Measurements from ENCODE around the gene MALAT1.
"Not testable (repeated sequence)": the region's sequence is repeated elsewhere in the genome, so short reads cannot be mapped to it uniquely, and the experiment has no call there.

The MALAT1 gene

GRCh38 chr11:65498977-65499712 is at the start of gene MALAT1:
Gene MALAT1, plus strand, starts transcription at chr11:65499045.
- DNase-seq, result peak; percentile 95

- DNase-seq, result not testable (repeated sequence)
These were observed 47.5 kb upstream of the MALAT1 start for GRCh38 chr11:65451301-65451700.

GRCh38 chr11:65452259-65452658 is 46.6 kb upstream of the MALAT1 start:
- not testable (repeated sequence) for DNase-seq

- DNase-seq, result no peak
These were observed 45.9 kb upstream of the MALAT1 start for GRCh38 chr11:65452806-65453490.

- no peak for DNase-seq
These were observed 44.5 kb upstream of the MALAT1 start for GRCh38 chr11:65454311-65454695.

GRCh38 chr11:65454696-65455456 is 44.0 kb upstream of the MALAT1 start:
- peak; percentile 89 for DNase-seq

GRCh38 chr11:65456418-65456817 is 42.4 kb upstream of the MALAT1 start:
- DNase-seq, result no peak

- no peak for DNase-seq
These were observed 39.3 kb upstream of the MALAT1 start for GRCh38 chr11:65459552-65459951.

GRCh38 chr11:65465471-65465870 is 33.4 kb upstream of the MALAT1 start:
- not testable (repeated sequence) for DNase-seq

- not testable (repeated sequence) for DNase-seq
These were observed 31.5 kb upstream of the MALAT1 start for GRCh38 chr11:65467306-65467705.

- peak; percentile 71 for DNase-seq
These were observed 29.9 kb upstream of the MALAT1 start for GRCh38 chr11:65468874-65469333.

GRCh38 chr11:65470433-65471049 is 28.3 kb upstream of the MALAT1 start:
- no peak for DNase-seq

- DNase-seq, result no peak
These were observed 27.4 kb upstream of the MALAT1 start for GRCh38 chr11:65471447-65471891.

- not testable (repeated sequence) for DNase-seq
These were observed 26.1 kb upstream of the MALAT1 start for GRCh38 chr11:65472588-65473277.

GRCh38 chr11:65473278-65473860 is 25.5 kb upstream of the MALAT1 start:
- DNase-seq, result no peak

- no peak for DNase-seq
These were observed 24.0 kb upstream of the MALAT1 start for GRCh38 chr11:65474864-65475263.

GRCh38 chr11:65476632-65477148 is 22.2 kb upstream of the MALAT1 start:
- no peak for DNase-seq

- DNase-seq, result peak; percentile 95
These were observed 21.5 kb upstream of the MALAT1 start for GRCh38 chr11:65477149-65477965.

- DNase-seq, result no peak
These were observed 20.3 kb upstream of the MALAT1 start for GRCh38 chr11:65478388-65479183.
